Amniotic epithelial cell (primary cell): ENCODE data around the gene CDKN2B-AS1.

ENCODE experiments used
- DNase-seq: peaks from one replicate; pipeline ENCODE4 v3.0.0-alpha.2; 2010; ENCODE audit warnings: low read depth

Gene CDKN2B-AS1

GRCh38 chr9:22084336-22085035 is 89.9 kb downstream of the CDKN2B-AS1 start:
- peak; percentile 93 for DNase-seq

GRCh38 chr9:22088053-22088716 is 93.6 kb downstream of the CDKN2B-AS1 start:
- no peak for DNase-seq

GRCh38 chr9:22088717-22089061 is 94.1 kb downstream of the CDKN2B-AS1 start:
- no peak for DNase-seq

- peak; percentile 98 for DNase-seq
Observed at GRCh38 chr9:22097707-22098106, 103.1 kb downstream of the CDKN2B-AS1 start.

GRCh38 chr9:22098643-22099332 is 104.2 kb downstream of the CDKN2B-AS1 start:
- DNase-seq: peak; percentile 53

GRCh38 chr9:22100626-22101025 is 106.0 kb downstream of the CDKN2B-AS1 start:
- no peak for DNase-seq

GRCh38 chr9:22102146-22103053 is 107.8 kb downstream of the CDKN2B-AS1 start:
- no peak for DNase-seq

- peak; percentile 84 for DNase-seq
Observed at GRCh38 chr9:22103685-22104575, 109.3 kb downstream of the CDKN2B-AS1 start.

GRCh38 chr9:22105005-22105722 is 110.6 kb downstream of the CDKN2B-AS1 start:
- DNase-seq: no peak

GRCh38 chr9:22107202-22108045 is 112.8 kb downstream of the CDKN2B-AS1 start:
- DNase-seq: no peak

GRCh38 chr9:22108581-22109370 is 114.2 kb downstream of the CDKN2B-AS1 start:
- peak; percentile 28 for DNase-seq

- DNase-seq: peak; percentile 31
Observed at GRCh38 chr9:22111176-22111953, 116.8 kb downstream of the CDKN2B-AS1 start.

- DNase-seq: peak; percentile 75
Observed at GRCh38 chr9:22111954-22112247, 117.3 kb downstream of the CDKN2B-AS1 start.

GRCh38 chr9:22112870-22113821 is 118.6 kb downstream of the CDKN2B-AS1 start:
- no peak for DNase-seq

- DNase-seq: no peak
Observed at GRCh38 chr9:22114956-22115355, 120.4 kb downstream of the CDKN2B-AS1 start.

- DNase-seq: no peak
Observed at GRCh38 chr9:22116758-22117157, 122.2 kb downstream of the CDKN2B-AS1 start.
